COR-L47 (cell line): ENCODE data around the gene C2orf72.
A peak's percentile ranks its signal among the peaks of the same experiment; 100 is the strongest.
"Not testable (repeated sequence)": the region's sequence is repeated elsewhere in the genome, so short reads cannot be mapped to it uniquely, and the experiment has no call there.

ENCODE experiments used
- DNase-seq: peaks from one replicate; lab custom pipeline; 2025; lab: John Stamatoyannopoulos, UW

Gene C2orf72

GRCh38 chr2:231046916-231047273 lies 9.6 kb downstream of the C2orf72 start:
- no peak for DNase-seq

GRCh38 chr2:231047274-231047922 lies 10.1 kb downstream of the C2orf72 start:
- no peak for DNase-seq

DNA sequence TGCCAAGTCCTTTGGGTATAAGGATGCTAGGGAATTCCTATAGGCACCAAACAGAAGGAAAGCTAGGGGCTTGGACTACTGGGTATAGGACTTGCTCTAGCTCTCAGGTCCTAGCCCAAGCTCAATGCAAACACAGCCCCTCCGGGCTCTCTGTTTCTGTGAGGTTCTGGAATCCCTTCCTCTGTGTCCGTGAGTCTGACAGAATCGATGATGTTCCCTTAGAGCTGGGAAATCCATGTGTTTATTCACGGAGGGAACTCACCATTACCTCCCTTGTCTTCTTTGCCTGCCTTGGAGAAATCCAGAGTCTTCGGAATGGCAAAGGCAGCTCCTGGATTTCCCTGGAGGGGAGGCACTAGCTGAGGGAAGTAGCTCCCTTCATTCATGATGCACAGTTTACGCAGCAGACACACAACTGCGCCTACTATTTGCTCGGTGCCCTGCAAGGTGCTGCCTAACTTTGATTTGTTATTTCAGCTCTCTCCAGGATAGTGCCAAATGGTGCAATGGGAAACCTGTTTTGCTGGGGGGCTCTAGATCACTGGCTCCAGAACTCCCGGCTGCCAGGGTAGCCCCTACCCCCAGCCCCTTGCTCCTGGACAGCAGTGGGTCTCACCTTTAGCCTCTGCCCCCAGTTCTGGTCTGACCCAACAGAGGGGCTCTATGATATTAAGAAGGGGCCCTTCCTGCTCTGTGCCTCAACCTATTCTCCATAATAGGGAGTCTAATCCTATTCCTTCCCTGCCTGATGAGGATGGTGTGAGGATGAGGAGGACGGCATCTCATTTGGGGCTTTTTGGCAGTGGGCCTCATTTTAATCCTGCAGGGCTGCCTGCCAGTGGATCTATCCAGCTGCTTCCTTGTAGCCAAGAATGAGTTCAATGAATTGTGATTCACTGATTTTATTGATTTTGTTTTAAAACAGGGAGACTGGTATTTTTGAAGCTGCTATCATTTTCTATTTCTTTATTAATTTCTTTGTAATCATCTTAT lies 10.9 kb downstream of the C2orf72 start:
- DNase-seq: no peak

GRCh38 chr2:231049286-231050017 lies 12.1 kb downstream of the C2orf72 start:
- no peak for DNase-seq

- DNase-seq: no peak
Measured at GRCh38 chr2:231050018-231050901, 12.9 kb downstream of the C2orf72 start.

- DNase-seq: no peak
Measured at GRCh38 chr2:231051116-231051515, 13.8 kb downstream of the C2orf72 start.

- peak; percentile 63 for DNase-seq
Measured at GRCh38 chr2:231052494-231053451, 15.4 kb downstream of the C2orf72 start.

DNA sequence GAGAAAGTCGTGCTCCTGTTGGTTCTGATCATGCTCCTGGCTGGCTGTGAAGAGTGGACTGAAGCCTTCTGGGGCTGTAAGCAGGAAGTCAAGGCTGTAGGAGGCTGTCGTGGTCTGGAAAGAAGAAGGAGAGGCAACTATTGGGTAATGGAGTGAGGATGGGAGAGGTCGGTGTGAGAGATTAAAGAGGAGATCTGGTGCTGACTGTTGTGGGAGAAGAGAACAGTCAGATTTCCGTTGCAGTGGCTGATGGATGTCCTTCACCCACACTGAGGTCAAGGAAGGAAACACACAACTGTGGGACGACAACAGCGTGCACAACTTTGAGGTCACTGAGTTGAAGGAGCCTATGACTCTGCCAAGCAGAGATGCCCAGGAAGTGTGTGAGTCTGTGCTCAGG lies 16.5 kb downstream of the C2orf72 start:
- DNase-seq: no peak

GRCh38 chr2:231056453-231057416 lies 19.4 kb downstream of the C2orf72 start, which contains the start of gene PSMD1:
Gene PSMD1 (plus strand): TSS chr2:231056867. CDS start chr2:231057026, 159 bp downstream.
- peak; percentile 66 for DNase-seq

DNA sequence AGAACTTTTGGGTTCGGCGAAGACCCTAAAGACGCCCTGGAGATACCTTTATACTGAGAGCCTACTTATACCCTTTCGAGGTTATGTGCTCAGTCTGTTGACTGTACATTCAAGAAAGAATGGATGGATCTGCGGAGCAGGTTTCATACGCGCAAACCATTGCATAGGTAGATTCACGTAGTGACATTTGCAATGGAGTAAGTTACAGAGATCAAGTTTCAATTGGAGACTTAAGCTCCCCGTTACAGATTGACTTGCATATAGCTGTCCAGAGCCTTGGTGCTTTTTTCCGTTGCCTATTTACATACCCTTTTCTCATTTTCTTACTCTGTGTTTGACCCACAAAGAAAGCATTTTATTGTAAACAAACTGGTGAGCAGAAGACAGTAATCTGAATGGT lies 20.3 kb downstream of the C2orf72 start:
- no peak for DNase-seq

DNA sequence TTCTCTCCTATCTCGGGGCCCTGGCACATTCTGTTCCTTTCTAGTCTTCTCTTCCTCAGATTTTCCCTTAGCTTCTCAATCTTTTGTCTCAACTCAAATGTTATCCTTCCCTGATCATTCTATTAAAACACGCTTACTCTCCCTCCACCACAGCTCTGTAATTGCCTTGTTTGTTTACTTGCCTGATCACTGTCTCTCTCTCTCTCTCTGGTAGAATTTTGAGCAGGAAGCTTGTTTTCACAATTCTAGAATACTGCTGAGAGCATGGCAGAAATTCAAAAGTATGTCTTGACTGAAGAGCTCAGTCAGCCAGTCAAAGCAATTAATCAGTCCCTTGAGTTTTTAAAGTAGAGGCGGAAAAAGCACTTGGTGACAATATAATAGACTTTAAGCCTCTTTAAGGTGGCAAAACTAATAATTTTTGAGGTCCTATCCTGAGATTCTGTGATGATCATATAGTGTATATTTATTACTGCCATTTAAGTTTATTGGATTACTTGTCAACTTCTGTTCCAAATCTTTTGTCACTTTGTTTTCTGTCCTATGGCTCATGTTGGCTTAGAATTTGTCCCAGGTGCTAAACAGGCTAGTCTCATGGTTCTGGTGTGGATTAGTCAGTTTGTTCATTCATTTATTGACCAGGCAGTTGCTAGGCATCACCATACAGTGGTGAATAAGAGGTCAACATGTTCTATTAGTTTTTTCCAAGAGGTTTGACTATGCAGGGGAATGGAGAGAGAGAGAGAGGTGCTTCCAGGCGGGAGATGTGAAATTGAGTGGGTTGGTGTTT lies 21.6 kb downstream of the C2orf72 start:
- DNase-seq: no peak

DNA sequence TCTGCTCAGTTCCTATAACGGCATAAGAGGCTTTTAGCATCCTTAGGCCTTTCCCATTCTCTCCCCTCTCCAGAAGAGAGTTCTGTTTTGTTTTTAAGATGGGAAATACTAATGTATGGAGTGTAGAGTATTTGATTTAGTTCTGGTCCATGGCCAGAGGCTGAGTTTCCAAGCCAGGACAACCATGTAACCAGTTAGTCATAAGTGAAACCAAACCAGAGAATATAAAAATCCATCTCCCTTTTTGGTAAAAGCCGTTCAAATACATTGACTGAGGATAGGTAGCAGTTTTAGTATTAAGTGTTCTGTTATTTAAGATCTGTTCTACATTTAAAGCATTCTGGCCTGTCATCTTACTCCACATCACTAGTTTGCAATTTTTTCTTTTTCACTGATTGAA lies 22.4 kb downstream of the C2orf72 start:
- no peak for DNase-seq

GRCh38 chr2:231062776-231063175 lies 25.5 kb downstream of the C2orf72 start:
- no peak for DNase-seq

DNA sequence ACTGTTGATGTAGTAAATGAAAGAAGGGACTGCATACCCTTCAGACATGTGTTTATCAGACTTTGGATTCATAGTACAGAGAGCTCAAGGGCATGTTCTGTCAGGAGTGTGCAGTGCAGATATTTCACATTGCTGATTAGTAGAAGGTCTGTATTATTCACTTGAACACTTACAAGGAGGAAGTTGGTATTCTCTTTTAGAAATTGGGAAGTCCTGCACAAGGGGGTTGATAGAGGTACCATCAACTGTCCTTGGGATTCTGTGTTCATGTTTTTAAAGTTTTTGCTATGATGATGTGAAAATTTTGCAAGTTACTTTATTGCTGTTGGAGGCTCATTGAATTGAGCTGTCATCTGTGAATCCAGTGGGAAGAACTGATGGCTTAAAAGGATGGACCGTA lies 26.0 kb downstream of the C2orf72 start:
- no peak for DNase-seq

DNA sequence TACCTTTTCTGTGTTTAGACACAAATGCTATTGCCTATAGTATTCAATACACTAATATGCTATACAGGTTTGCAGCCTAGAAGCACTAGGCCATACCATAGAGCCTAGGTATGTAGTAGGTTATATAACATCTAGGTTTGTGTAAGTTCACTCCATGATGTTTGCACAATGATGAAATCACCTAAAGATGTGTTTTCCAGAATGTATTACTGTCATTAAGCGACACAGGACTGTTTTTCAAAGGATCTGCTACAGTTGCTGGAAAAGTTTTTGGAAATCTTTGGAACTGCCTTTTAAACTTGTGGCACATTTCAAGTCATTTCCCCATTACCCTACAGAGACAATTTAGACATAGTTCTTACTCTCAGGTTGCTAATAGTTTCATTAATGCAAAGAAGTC lies 28.6 kb downstream of the C2orf72 start:
- DNase-seq: no peak

GRCh38 chr2:231067531-231067930 lies 30.2 kb downstream of the C2orf72 start:
- DNase-seq: not testable (repeated sequence)

- DNase-seq: no peak
Measured at GRCh38 chr2:231068525-231069222, 31.4 kb downstream of the C2orf72 start.
